Activated naive CD4-positive, alpha-beta T cell treated with anti-CD3 and anti-CD28 coated beads, Interleukin-2, amount 50 U/mL, for 72 hours (primary cell): ENCODE data around the gene MPC1L. TPM values are rescaled to one million over a fixed set of nuclear protein-coding genes. Genes with fewer than 3 reads are reported as not detected.
"Not testable (repeated sequence)": the region's sequence is repeated elsewhere in the genome, so short reads cannot be mapped to it uniquely, and the experiment has no call there.

Source experiments
- ATAC-seq, 2 donors: fragments of 150-1000 bp; cut with Tn5 transposase; 2 replicates each; pipeline ENCODE4 v1.10.0; 2021; ENCODE audit warnings: mild to moderate bottlenecking in 2 of 2, moderate library complexity in 2 of 2
- DNase-seq, 2 donors: peaks; one replicate each; pipeline ENCODE4 v3.0.0; 2021 to 2022; ENCODE audit warnings: low spot score in 2 of 2
- H3K27ac Mint-ChIP-seq, 2 donors: one replicate each; pipeline ENCODE4 v1.8.0; 2022; ENCODE audit warnings: mild to moderate bottlenecking in 2 of 2, mixed read lengths in 2 of 2
- H3K36me3 Mint-ChIP-seq, 2 donors: one replicate each; pipeline ENCODE4 v1.8.0; 2022; ENCODE audit warnings: mixed read lengths in 2 of 2
- H3K9me3 Mint-ChIP-seq, 2 donors: one replicate each; pipeline ENCODE4 v1.8.0; 2022; ENCODE audit warnings: mixed read lengths in 2 of 2
- total RNA-seq, 2 donors: library from RNA; stranded (reverse); gene quantifications; one replicate each; pipeline ENCODE4 v1.2.3, GENCODE V29; 2022

MPC1L gene
- not detected for total RNA-seq

DNA sequence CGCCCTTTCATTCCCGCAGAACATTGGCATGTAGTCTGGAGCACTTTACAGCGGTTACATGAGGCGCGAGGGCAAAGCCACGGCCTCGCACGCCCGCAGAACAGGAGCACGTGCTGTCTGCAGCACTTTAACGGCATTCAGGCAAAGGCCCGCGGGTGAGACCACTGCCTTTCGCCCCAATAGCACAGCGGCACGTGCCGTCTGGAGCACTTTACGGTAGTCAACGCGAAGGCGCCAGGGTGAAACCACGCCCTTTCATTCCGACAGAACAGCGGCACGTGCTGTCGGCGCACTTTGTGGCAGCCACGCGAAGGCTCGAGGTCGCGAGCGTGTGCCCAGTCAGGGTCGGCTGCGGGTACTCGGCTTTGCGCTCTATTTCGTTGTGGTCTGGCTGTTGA is at the start of gene MPC1L:
Gene MPC1L, plus strand, starts transcription at position 290 of the 398 bp plus-strand sequence. CDS start 138 bp downstream, outside the sequence.
- DNase-seq (no peak), ATAC-seq (no peak)
- no peaks in the 10 kb centered on the region for H3K9me3 Mint-ChIP-seq
- H3K27ac Mint-ChIP-seq = no peak within 1 kb of the TSS
- no peaks in the 10 kb centered on the region for H3K36me3 Mint-ChIP-seq

DNA sequence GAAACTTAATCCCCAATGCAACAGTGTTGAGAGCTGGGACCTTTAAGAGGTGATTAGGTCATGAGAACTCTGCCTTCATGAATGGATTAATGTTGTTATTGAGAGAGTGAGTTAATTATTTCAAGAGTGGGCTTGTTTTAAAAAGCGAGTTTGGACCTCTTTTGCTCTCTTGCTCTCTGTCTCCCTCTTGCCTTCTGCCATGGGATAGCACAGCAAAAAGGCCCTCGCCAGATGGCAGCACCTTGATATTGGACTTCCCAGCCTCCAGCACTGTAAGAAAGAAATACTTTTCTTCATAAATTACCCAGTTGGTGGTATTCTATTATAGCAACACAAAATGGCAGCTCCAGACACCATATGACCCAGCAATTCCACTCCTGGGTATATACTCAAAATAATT is 49.5 kb upstream of the MPC1L start:
- Mint-ChIP-seq H3K36me3 (no peaks in the 10 kb centered on the region), H3K9me3 (no peaks in the 10 kb centered on the region), H3K27ac (no peak overlapping the region)
- ATAC-seq = peak in 1 of 2 donors; percentile 31
- peak in 1 of 2 donors; percentile 3 for DNase-seq

DNA sequence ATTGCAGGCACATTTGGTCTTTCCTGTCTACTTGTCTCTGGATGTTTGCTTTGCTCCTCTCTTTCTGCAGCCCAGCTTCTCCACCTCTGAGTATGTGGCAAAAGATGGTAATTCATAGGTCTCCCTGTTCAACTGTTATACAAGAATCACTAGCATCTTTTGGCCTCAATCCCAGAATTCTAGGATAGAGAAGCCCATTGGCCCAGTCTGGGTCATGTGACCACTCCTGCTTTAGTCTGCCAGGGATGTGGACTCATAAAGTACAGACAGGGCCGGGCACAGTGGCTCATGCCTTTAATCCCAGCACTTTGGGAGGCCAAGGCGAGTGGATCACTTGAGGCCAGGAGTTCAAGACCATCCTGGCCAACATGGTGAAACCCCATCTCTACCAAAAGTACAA is 47.8 kb upstream of the MPC1L start:
- not testable (repeated sequence) for H3K27ac Mint-ChIP-seq, ATAC-seq, H3K9me3 Mint-ChIP-seq, DNase-seq, H3K36me3 Mint-ChIP-seq

DNA sequence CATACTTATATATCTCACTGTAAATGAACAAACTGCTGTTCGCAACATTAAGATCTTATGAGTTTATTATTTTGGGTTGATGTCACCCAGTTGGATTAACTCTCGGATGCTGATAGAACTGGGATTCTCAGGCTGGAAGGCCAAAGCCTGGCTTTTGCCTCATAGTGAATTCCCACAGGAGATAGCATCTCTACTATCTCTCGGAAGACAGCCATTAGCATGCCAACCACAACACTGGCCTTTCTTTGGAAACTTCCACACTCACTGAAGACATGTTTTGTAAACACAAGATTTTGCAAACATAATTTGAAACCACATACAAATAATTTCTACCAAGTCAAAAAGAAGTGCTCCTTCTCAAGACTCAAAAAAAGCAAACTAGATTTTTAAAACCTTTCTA is 46.9 kb upstream of the MPC1L start:
- H3K9me3 Mint-ChIP-seq = no peaks in the 10 kb centered on the region
- ATAC-seq (no peak), DNase-seq (no peak)
- no peak overlapping the region for H3K27ac Mint-ChIP-seq
- no peaks in the 10 kb centered on the region for H3K36me3 Mint-ChIP-seq

DNA sequence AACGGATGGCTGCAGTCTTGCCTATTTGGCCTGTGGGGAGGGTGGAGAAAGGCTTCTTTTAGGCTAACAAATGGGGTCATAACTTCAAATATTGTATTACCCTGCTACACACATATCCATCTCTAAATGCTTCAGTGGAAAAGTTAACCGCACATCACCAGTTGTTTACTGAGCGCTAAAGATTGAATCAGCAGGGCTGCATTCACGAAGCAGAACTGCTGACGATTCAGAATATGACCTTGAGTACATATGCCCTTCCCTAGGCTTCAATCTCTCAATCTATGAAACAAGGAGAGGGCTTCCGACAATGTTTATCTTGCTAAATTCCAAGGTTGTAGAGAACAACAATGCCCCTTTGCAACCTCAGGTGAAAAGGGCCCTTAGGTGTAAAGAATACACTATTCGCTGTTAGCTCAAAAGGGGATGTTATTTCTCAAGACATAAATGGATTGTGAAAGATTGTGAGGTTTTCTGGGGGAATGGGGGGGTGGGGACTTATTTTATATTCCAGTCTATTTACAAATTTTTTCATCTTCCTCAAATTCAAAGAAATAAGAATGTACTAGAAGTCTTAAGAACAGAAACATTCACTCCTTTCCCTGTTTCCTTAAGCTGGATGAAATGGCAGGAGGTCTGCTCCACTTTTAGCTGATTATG is 45.1 kb upstream of the MPC1L start:
- ATAC-seq (no peak), DNase-seq (no peak)
- Mint-ChIP-seq H3K36me3 (no peaks in the 10 kb centered on the region), H3K27ac (no peak overlapping the region), H3K9me3 (no peaks in the 10 kb centered on the region)

DNA sequence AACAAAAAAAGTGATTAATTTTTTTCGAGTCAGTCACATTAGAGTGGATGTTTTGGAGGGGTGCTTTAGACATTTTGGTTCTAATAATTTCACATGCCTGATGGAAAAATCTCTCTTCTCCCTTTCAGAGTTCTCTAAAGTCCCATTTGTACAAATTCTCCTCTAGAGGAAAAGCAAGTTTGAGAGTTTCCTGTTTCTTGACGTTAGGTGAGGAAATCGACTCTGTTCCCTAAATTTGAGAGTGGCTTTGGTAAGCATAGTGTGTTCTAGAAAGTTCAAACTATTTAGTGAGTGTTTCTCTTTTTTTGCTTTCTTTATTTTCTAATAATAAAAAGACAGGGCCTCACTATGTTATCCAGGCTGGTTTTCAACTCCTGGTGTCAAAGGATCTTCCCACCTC is 44.1 kb upstream of the MPC1L start:
- ATAC-seq = no peak
- no peak for DNase-seq
- Mint-ChIP-seq H3K27ac (no peak overlapping the region), H3K9me3 (no peaks in the 10 kb centered on the region), H3K36me3 (no peaks in the 10 kb centered on the region)

DNA sequence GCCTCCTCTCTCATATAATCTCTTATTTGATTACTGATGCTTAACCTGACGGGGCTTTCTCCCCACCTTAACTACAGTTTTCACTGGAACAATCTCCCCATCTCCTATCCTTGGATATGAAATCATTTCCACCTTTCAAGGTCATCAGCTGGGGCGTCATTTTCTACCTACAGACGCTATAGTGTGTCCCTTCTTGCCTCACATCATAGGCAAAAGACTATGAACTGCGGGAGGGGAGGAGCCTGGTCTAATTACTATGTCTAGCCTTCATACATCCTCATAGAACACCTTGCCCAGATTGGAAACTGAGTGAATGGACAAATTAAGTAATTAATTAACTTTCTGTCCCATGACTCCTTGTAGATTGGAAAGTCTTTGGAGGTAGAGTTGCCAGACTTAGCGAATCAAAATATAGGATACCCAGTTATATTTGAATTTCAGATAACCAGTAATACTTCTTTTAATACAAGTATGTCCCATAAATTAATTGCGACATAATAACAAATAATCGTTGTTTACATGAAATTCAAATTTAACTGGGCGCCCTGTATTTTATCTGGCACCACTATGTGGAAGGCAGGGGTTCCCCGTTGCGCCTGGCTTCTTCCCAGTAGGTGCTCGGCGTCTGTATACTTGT is 43.2 kb upstream of the MPC1L start:
- Mint-ChIP-seq H3K9me3 (no peaks in the 10 kb centered on the region), H3K27ac (peak overlapping the region; percentile 40 to 97), H3K36me3 (no peaks in the 10 kb centered on the region)
- DNase-seq = no peak
- ATAC-seq = peak in 1 of 2 donors; percentile 49

DNA sequence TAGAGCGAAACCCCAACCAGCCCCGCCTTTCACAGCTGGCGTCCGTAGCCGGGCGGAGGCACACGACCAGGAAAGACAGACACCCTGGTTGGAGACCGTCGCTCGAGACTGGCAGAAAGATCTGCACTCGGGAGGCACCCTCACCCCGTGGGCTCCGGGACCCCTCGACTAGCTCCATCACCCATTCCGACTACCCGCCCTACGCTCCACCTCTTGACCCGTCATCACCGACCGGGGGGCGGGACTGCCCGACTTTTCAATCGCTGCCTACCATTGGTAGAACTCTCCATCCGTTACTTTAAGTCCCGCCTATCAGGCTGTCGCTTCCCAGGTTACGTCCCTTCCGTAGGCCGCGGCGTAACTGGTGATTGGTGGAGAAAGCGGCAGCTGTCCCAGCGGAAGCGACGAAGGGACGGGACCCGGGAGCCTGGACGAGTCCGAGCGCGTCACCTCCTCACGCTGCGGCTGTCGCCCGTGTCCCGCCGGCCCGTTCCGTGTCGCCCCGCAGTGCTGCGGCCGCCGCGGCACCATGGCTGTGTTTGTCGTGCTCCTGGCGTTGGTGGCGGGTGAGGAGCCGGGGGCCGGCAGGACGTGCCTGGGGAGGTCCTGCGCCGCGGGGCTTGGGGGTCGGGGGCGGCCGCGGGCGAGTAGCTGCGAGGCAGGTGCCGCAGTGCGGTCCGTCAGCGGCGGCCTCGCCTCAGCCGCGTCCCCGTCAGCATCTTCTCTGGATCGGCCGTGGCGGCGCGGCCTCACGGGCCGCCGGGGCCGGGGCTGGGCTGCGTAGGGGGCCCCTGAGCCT is 42.5 kb upstream of the MPC1L start, which contains the start of gene ATP6AP2:
Gene ATP6AP2, plus strand, starts transcription at position 434 of the 799 bp plus-strand sequence. Its CDS starts 96 bp downstream, at position 530.
- DNase-seq (peak; percentile 83 to 94), ATAC-seq (peak; percentile 97)
- Mint-ChIP-seq H3K27ac (peak within 1 kb of the TSS; percentile 50 to 97), H3K36me3 (no peaks in the 10 kb centered on the region), H3K9me3 (no peaks in the 10 kb centered on the region)

DNA sequence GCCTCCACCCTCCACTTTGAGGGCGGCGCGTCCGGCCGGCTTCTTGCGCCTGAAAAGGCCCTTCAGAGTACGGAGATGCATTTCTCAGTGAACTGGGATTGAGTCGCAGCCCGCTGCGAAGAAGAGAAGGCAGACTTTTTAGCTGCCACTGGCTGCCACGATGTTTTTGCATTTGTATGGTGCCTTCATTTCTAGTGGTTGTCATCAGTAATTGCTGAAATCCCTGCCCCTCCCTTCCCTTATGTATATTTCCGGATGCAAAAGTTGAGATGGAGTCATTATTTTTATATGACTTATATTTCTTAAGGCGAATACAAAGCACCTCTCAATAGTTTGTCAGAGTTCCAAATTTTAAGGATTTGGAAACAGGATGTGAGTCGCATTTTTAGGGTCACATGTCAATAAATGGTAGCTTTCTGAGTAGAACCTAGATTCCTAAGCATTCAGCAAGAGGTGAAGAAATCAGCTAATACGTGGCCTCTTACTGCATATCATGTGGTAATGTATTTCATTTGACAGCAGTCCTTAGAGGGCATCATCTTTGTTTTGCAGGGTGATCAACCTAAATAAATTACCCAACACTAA is 41.8 kb upstream of the MPC1L start:
- Mint-ChIP-seq H3K9me3 (no peaks in the 10 kb centered on the region), H3K36me3 (no peaks in the 10 kb centered on the region), H3K27ac (peak overlapping the region; percentile 50 to 97)
- DNase-seq (no peak), ATAC-seq (no peak)

DNA sequence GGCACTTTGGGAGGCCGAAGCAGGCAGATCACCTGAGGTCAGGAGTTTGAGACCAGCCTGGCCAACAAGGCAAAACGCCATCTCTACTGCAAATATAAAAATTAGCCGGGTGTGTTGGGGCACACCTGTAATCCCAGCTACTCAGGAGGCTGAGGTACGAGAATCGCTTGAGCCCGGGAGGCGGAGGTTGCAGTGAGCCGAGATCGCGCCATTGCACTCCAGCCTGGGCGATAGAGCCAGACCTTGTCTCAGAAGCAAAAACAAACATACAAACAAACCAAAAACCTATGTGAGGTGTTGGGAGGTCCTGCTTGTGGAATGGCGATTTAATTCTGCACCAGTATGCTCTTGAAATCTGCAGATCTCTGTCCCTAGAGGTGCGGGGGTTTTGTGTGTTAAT is 41.0 kb upstream of the MPC1L start:
- not testable (repeated sequence) for ATAC-seq, H3K36me3 Mint-ChIP-seq, DNase-seq, H3K9me3 Mint-ChIP-seq, H3K27ac Mint-ChIP-seq

DNA sequence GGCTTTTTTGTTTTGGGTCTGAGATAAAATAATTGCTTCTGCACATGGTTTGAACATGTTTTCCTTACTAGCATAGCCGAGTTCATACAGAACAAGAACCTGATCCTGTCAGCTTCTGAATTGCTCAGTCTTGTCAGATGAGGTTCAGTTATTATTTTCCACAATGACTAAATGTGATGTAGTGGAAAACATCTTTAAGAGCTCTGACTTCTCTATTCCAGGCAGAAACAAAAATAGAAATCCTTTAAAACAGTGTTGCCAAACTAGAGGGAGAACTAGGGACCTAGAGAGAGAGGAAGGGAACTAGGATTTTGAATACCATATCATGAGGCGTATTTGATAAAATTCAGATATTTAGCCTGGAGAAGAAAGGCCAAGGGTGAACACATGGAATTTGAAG is 40.4 kb upstream of the MPC1L start:
- no peak overlapping the region for H3K27ac Mint-ChIP-seq
- no peaks in the 10 kb centered on the region for H3K36me3 Mint-ChIP-seq
- DNase-seq (no peak), ATAC-seq (no peak)
- no peaks in the 10 kb centered on the region for H3K9me3 Mint-ChIP-seq

DNA sequence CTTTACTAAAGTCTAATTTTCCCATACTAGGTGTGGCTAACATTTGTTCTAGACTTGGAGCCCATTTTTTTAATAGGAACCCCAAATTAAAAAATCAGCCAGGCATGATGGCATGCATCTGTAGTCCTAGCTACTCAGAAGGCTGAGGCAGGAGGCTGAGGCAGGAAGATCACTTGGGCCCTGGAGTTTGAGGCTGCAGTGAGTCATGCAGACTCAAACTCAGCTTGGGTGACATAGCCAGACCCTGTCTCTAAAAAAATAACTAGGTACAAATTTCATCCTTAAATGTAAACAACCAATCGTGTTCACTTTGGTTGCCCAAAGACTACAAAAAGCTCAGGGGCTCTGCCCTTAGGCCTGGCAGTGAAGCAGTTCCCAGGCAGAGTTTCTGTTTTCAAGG is 35.6 kb upstream of the MPC1L start:
- not testable (repeated sequence) for H3K27ac Mint-ChIP-seq

DNA sequence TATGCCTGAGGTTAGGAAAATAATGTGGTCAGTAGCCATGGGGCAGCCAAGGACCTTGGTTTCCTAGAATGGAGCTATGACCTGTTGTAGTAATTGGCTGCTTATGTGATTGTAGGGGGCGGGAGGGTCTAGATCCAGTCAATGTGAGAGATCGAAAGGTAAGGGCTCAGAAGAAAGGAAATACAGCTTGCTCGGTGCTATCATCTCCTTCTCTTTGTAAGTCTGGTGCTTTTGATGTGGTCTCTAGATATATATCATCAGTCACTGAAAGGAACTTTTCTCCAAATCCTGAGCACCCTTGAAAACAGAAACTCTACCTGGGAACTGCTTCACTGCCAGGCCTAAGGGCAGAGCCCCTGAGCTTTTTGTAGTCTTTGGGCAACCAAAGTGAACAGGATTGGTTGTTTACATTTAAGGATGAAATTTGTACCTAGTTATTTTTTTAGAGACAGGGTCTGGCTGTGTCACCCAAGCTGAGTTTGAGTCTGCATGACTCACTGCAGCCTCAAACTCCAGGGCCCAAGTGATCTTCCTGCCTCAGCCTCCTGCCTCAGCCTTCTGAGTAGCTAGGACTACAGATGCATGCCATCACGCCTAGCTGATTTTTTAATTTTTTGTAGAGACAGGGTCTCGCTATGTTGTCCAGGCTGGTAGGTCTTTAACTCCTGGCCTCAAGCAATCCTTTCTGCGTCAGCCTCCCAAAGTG is 33.5 kb upstream of the MPC1L start:
- peak; percentile 95 to 98 for ATAC-seq
- H3K9me3 Mint-ChIP-seq = not testable (repeated sequence)

More for the DNA sequence above, 35.6 kb upstream of the MPC1L start:
- not testable (repeated sequence) for DNase-seq, H3K9me3 Mint-ChIP-seq, H3K36me3 Mint-ChIP-seq
- ATAC-seq = peak; percentile 28 to 42

DNA sequence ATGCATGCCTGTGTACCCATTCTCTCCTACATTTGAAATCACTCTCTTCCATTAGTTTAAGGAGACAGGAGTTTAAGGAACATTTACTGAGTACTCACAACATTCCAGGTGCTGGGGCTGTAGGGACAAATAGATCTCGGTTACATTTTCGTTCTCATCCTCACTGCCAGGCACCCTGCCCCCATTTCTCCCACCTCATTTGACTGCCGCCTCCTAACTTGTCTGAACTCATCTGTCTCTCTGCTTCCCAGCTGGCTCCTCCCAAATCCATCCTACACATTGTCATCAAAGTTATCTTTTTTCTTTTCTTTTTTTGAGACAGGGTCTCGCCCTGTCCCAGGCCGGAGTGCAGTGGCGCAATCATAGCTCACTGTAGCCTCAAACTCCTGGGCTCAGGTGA is 19.8 kb upstream of the MPC1L start:
- DNase-seq (no peak), ATAC-seq (no peak)
- peak overlapping the region in 1 of 2 donors; percentile 56 for H3K27ac Mint-ChIP-seq
- no peaks in the 10 kb centered on the region for H3K9me3 Mint-ChIP-seq
- H3K36me3 Mint-ChIP-seq = peaks cover 0 to 4% of the 10 kb centered on the region in 2 donors

More for the DNA sequence above, 33.5 kb upstream of the MPC1L start:
- H3K36me3 Mint-ChIP-seq = not testable (repeated sequence)
- peak overlapping the region; percentile 24 to 81 for H3K27ac Mint-ChIP-seq
- peak in 1 of 2 donors; percentile 13 for DNase-seq

DNA sequence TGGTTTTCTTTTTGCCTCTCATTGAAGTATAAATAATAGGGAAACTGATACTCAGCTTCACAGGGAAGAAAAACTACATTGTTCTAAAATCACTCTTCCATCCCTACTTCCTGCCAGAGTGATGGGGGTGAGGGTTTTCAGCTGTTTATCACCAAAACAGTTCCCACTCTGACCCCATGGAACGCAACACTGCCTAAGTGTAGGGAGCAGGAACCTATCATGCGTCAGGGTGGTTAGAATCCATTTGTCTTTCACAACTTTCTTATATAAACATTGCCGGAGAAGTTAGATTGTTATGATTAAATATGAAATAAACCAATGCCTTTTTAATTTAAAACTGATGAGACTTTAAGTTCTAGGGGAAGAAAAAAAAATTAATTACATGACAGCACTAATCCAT is 15.8 kb upstream of the MPC1L start:
- no peak for ATAC-seq
- DNase-seq = no peak
- Mint-ChIP-seq H3K9me3 (no peaks in the 10 kb centered on the region), H3K27ac (no peak overlapping the region), H3K36me3 (peaks cover 0 to 4% of the 10 kb centered on the region in 2 donors)

DNA sequence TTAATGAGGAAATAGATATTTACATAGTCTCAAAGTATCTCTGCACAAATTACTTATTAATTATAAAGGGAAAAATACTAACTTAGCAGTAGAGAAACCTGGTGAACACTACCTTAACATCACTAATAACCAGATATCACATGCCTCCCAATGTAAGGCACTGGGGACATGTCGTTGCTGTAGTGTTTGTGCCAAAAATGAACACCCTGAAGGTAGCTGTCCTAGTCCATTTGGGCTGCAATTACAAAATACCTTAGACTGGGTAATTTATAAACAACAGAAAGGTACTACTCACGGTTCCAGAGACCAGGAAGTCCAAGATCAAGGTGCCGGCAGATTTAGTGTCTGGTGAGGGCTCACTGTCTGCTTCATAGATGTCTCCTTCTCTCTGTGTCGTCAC is 10.7 kb upstream of the MPC1L start:
- Mint-ChIP-seq H3K36me3 (no peaks in the 10 kb centered on the region), H3K27ac (no peak overlapping the region), H3K9me3 (no peaks in the 10 kb centered on the region)
- ATAC-seq = no peak
- no peak for DNase-seq
